ENCODE data around the gene VAC14.

VAC14 gene

DNA sequence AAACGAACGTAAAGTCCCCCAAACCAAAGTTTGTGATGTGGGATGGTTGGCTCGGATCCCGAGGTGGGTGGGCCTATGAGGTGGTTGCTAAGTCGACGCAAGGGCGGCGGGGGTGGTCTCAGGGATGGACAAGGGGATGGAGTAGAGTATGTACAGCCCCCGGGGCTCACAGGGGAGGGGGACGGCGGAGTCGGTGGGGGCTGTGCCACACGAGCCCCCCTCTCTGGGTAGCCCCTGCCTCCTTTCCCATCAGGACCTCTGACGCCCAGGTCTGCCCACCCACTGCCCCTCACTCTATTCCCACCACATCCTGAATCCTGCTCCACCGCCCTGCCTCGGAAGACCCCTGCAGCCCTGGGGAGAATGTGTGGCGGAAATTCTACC is 139.4 kb downstream of the VAC14 start:
- TF ChIP-seq POLR2AphosphoS5 (IDR thresholded peaks at IDR 0.05; ENCODE audit: low read depth, low read length) (no peak), SIN3A (IDR thresholded peaks at IDR 0.05; ENCODE audit: borderline replicate concordance, insufficient read depth, low read length) (no peak)

DNA sequence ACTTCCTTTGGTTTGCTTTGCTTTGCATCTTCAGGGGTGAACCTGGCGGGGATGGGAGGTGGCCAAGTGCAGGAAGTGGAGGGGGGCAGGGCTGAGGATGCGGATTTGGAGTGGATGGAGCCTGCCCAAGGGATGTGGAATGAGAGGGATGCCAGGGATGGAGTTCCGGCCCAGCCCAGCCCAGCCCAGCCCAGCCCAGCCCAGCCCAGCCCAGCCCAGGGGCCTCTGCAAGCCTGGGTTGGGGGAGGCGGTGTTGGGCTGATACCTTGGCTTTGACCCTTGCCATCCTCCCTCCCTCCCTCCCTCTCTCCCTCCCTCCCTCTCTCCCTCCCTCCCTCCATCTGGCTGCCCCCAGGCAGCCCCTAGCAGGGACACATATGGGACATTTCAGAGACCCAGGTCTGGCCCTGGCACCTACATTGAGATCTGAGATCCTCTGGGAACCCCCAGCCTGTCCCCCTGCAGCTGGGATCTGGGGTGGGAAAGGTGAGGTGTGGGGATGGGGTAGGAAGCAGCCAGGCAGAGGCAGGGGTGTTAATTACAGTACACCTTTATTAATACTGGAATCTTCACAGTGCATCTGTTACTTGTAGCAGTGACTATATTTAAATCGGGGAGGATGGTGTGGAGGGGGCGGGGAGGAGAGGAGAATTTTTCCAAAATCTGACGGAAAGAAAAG is 140.1 kb downstream of the VAC14 start:
- TF ChIP-seq TAF1 (IDR thresholded peaks at IDR 0.05; ENCODE audit: borderline replicate concordance, insufficient read depth, low read length) (no peak), FOXP2 (optimal IDR thresholded peaks at IDR 0.05; ENCODE audit: borderline replicate concordance, extremely low read depth, extremely low read length, insufficient read depth) (no peak), SIN3A (IDR thresholded peaks at IDR 0.05; ENCODE audit: borderline replicate concordance, insufficient read depth, low read length) (no peak), POLR2AphosphoS5 (IDR thresholded peaks at IDR 0.05; ENCODE audit: low read depth, low read length) (no peak)

DNA sequence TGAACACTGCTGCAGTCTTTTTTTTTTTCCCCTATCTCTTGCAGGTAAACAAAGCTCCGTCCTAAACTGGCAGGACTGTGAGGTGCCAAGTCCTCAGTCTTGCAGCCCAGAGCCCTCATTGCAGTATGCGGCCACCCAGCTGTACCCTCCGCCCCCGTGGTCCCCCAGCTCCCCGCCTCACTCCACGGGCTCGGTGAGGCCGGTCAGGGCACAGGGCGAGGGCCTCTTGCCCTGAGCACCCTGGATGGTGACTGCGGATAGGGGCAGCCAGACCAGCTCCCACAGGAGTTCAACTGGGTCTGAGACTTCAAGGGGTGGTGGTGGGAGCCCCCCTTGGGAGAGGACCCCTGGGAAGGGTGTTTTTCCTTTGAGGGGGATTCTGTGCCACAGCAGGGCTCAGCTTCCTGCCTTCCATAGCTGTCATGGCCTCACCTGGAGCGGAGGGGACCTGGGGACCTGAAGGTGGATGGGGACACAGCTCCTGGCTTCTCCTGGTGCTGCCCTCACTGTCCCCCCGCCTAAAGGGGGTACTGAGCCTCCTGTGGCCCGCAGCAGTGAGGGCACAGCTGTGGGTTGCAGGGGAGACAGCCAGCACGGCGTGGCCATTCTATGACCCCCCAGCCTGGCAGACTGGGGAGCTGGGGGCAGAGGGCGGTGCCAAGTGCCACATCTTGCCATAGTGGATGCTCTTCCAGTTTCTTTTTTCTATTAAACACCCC is 140.8 kb downstream of the VAC14 start:
- TF ChIP-seq SIN3A (IDR thresholded peaks at IDR 0.05; ENCODE audit: borderline replicate concordance, insufficient read depth, low read length) (no peak), FOXP2 (optimal IDR thresholded peaks at IDR 0.05; ENCODE audit: borderline replicate concordance, extremely low read depth, extremely low read length, insufficient read depth) (no peak), TAF1 (IDR thresholded peaks at IDR 0.05; ENCODE audit: borderline replicate concordance, insufficient read depth, low read length) (no peak), POLR2AphosphoS5 (IDR thresholded peaks at IDR 0.05; ENCODE audit: low read depth, low read length) (no peak)
- TF ChIP-seq, protein P1, sequence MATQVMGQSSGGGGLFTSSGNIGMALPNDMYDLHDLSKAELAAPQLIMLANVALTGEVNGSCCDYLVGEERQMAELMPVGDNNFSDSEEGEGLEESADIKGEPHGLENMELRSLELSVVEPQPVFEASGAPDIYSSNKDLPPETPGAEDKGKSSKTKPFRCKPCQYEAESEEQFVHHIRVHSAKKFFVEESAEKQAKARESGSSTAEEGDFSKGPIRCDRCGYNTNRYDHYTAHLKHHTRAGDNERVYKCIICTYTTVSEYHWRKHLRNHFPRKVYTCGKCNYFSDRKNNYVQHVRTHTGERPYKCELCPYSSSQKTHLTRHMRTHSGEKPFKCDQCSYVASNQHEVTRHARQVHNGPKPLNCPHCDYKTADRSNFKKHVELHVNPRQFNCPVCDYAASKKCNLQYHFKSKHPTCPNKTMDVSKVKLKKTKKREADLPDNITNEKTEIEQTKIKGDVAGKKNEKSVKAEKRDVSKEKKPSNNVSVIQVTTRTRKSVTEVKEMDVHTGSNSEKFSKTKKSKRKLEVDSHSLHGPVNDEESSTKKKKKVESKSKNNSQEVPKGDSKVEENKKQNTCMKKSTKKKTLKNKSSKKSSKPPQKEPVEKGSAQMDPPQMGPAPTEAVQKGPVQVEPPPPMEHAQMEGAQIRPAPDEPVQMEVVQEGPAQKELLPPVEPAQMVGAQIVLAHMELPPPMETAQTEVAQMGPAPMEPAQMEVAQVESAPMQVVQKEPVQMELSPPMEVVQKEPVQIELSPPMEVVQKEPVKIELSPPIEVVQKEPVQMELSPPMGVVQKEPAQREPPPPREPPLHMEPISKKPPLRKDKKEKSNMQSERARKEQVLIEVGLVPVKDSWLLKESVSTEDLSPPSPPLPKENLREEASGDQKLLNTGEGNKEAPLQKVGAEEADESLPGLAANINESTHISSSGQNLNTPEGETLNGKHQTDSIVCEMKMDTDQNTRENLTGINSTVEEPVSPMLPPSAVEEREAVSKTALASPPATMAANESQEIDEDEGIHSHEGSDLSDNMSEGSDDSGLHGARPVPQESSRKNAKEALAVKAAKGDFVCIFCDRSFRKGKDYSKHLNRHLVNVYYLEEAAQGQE (IDR thresholded peaks at IDR 0.05; ENCODE audit: insufficient read depth in 1 of 2, low read depth in 2 of 2, low read length in 2 of 2), result no peak

DNA sequence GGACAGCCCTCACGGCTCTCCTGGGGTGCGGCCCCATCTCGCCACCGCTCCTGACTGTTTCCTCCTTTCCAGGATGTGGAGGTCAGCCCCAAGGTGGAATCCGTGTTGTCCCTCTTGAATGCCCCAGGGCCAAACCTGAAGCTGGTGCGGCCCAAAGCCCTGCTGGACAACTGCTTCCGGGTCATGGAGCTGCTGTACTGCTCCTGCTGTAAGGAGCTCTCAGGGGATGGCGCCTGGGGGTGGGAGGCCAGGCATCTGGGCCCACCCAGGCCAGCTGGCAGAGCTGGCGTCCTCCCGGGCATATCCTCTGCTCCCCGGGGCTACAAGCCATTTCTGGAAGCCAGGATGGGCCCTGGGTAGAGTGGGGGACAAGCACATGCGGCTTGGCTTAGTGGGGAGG is 141.4 kb downstream of the VAC14 start:
- TF ChIP-seq, protein P1 (IDR thresholded peaks at IDR 0.05; ENCODE audit: insufficient read depth in 1 of 2, low read depth in 2 of 2, low read length in 2 of 2), result no peak
- no peak for TF ChIP-seq FOXP2 (optimal IDR thresholded peaks at IDR 0.05; ENCODE audit: borderline replicate concordance, extremely low read depth, extremely low read length, insufficient read depth)
- TF ChIP-seq TAF1 (IDR thresholded peaks at IDR 0.05; ENCODE audit: borderline replicate concordance, insufficient read depth, low read length), result no peak
- no peak for TF ChIP-seq POLR2AphosphoS5 (IDR thresholded peaks at IDR 0.05; ENCODE audit: low read depth, low read length)
- TF ChIP-seq SIN3A (IDR thresholded peaks at IDR 0.05; ENCODE audit: borderline replicate concordance, insufficient read depth, low read length), result no peak

DNA sequence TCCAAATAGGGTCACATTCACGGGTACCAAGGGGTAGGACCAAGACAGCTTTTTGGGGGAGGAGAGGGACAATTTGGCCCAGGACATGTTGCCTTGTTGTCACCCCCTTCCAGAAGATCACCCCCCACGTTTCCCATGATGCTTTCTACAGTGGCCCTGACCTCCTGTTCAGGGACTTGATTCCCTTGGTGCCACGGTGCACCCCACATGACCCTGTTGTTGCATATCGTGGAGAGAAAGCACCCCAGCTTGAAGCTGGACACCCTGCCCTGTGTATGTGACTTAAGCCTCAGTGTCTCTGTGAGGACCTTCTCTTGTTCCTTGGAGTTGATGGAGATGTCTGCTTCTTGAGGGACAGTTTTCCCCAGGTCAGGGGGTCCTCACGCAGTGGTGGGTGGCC is 142.0 kb downstream of the VAC14 start:
- TF ChIP-seq SIN3A (IDR thresholded peaks at IDR 0.05; ENCODE audit: borderline replicate concordance, insufficient read depth, low read length), result no peak
- no peak for TF ChIP-seq TAF1 (IDR thresholded peaks at IDR 0.05; ENCODE audit: borderline replicate concordance, insufficient read depth, low read length)
- no peak for TF ChIP-seq FOXP2 (optimal IDR thresholded peaks at IDR 0.05; ENCODE audit: borderline replicate concordance, extremely low read depth, extremely low read length, insufficient read depth)
- no peak for TF ChIP-seq POLR2AphosphoS5 (IDR thresholded peaks at IDR 0.05; ENCODE audit: low read depth, low read length)
- TF ChIP-seq, protein P1 (IDR thresholded peaks at IDR 0.05; ENCODE audit: insufficient read depth in 1 of 2, low read depth in 2 of 2, low read length in 2 of 2), result no peak

DNA sequence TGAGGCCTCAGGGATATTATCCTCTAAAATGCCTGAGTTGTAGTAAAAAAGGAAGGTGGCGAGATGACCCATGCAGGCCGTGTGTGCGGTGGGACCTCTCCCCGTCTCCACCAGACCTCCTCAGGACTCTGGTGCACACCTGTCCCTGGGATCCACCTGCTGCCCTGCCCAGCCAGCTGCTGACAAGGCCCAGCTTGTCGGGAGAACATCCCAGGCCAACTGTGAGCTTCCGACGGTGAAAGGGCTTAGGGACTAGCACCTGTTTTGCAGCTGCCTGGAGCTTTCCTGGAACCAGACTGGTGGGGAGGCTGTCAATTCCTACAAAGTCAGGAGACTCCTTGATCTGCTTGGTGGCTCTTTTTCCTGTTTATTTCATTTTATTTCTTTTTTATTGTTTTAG is 143.0 kb downstream of the VAC14 start:
- TF ChIP-seq POLR2AphosphoS5 (IDR thresholded peaks at IDR 0.05; ENCODE audit: low read depth, low read length) (no peak), TAF1 (IDR thresholded peaks at IDR 0.05; ENCODE audit: borderline replicate concordance, insufficient read depth, low read length) (no peak), FOXP2 (optimal IDR thresholded peaks at IDR 0.05; ENCODE audit: borderline replicate concordance, extremely low read depth, extremely low read length, insufficient read depth) (no peak), SIN3A (IDR thresholded peaks at IDR 0.05; ENCODE audit: borderline replicate concordance, insufficient read depth, low read length) (no peak)
- TF ChIP-seq, protein P1 (IDR thresholded peaks at IDR 0.05; ENCODE audit: insufficient read depth in 1 of 2, low read depth in 2 of 2, low read length in 2 of 2), result no peak
